H1 (cell line): ENCODE results near the gene RAD51B. TPM values are rescaled to one million over a fixed set of nuclear protein-coding genes. Genes with fewer than 3 reads are reported as not detected.

ENCODE experiments used
- SP4 ChIP-seq: IDR thresholded peaks from 2 replicates; pipeline ENCODE4 v1.6.1; 2012; ENCODE audit warnings: low read length, inconsistent platforms
- SUZ12 ChIP-seq: fragments of 200-600 bp; sonication (generic); IDR thresholded peaks from 2 replicates; pipeline ENCODE4 v1.6.1; 2012; ENCODE audit warnings: mild to moderate bottlenecking, inconsistent platforms, low read length, moderate library complexity, mixed read lengths
- polyA plus RNA-seq, 7 experiments: library from polyadenylated mRNA; depleted of rRNA in 3 of 7; stranded (reverse) in 5 of 7; unstranded in 2 of 7; fragments of >200 nt in 5 of 7; fragments of 200-250 nt in 2 of 7; gene quantifications; 1 replicate in 5 of 7; 2 replicates in 1 of 7; 4 replicates in 1 of 7; pipeline versions ENCODE4 v1.2.1 to v1.2.3, GENCODE V29; 2011 to 2013; ENCODE audit warnings: missing spikeins in 2 of 7, mixed read lengths in 2 of 7
- total RNA-seq: library from RNA; stranded (reverse); fragmentation: NEBNext Ultra II Directional; extraction: Animal tissue kit (Norgen Biotek cat#: 25700); gene quantifications from 2 replicates; pipeline ENCODE4 v1.2.1, GENCODE V29; 2021
- TF ChIP-seq, protein P1 (sequence below): fragments of 300-600 bp; sonication (generic); IDR thresholded peaks from 2 replicates; pipeline ENCODE4 v1.7.1; 2012; ENCODE audit warnings: low read length, moderate library complexity, mild to moderate bottlenecking, inconsistent platforms; ENCODE audit not compliant: insufficient replicate concordance

The RAD51B gene
- total and polyA plus RNA-seq, 2 of the 8 experiments (the other 6 are each of a cell fraction or from before 2014, with no cell fraction given): 3.9 to 14.9 TPM

DNA sequence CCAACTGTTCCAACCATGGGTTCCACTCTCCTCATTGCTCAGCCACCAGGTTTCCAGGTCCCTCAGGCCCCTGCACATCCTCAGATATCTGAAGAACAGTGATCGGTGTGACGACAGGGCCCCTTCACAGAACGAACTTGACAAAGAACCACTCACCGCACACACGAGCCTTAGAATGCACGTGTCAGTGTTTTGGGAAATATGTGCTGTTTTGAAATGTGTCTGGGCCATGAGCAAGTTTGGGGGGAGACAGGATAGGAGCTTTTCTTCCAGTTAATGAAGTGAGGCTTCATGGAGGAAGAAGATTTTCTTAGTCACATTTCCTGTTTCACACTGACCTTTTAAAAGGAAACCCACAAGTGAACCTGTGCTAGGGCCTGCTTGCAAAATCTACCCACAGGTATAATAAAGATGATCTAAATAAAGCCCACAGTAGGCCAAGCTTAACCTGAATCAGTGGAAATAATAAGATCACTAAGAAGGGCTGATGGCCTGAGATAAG is 914.7 kb downstream of the RAD51B start (continued):
- TF ChIP-seq, protein P1, sequence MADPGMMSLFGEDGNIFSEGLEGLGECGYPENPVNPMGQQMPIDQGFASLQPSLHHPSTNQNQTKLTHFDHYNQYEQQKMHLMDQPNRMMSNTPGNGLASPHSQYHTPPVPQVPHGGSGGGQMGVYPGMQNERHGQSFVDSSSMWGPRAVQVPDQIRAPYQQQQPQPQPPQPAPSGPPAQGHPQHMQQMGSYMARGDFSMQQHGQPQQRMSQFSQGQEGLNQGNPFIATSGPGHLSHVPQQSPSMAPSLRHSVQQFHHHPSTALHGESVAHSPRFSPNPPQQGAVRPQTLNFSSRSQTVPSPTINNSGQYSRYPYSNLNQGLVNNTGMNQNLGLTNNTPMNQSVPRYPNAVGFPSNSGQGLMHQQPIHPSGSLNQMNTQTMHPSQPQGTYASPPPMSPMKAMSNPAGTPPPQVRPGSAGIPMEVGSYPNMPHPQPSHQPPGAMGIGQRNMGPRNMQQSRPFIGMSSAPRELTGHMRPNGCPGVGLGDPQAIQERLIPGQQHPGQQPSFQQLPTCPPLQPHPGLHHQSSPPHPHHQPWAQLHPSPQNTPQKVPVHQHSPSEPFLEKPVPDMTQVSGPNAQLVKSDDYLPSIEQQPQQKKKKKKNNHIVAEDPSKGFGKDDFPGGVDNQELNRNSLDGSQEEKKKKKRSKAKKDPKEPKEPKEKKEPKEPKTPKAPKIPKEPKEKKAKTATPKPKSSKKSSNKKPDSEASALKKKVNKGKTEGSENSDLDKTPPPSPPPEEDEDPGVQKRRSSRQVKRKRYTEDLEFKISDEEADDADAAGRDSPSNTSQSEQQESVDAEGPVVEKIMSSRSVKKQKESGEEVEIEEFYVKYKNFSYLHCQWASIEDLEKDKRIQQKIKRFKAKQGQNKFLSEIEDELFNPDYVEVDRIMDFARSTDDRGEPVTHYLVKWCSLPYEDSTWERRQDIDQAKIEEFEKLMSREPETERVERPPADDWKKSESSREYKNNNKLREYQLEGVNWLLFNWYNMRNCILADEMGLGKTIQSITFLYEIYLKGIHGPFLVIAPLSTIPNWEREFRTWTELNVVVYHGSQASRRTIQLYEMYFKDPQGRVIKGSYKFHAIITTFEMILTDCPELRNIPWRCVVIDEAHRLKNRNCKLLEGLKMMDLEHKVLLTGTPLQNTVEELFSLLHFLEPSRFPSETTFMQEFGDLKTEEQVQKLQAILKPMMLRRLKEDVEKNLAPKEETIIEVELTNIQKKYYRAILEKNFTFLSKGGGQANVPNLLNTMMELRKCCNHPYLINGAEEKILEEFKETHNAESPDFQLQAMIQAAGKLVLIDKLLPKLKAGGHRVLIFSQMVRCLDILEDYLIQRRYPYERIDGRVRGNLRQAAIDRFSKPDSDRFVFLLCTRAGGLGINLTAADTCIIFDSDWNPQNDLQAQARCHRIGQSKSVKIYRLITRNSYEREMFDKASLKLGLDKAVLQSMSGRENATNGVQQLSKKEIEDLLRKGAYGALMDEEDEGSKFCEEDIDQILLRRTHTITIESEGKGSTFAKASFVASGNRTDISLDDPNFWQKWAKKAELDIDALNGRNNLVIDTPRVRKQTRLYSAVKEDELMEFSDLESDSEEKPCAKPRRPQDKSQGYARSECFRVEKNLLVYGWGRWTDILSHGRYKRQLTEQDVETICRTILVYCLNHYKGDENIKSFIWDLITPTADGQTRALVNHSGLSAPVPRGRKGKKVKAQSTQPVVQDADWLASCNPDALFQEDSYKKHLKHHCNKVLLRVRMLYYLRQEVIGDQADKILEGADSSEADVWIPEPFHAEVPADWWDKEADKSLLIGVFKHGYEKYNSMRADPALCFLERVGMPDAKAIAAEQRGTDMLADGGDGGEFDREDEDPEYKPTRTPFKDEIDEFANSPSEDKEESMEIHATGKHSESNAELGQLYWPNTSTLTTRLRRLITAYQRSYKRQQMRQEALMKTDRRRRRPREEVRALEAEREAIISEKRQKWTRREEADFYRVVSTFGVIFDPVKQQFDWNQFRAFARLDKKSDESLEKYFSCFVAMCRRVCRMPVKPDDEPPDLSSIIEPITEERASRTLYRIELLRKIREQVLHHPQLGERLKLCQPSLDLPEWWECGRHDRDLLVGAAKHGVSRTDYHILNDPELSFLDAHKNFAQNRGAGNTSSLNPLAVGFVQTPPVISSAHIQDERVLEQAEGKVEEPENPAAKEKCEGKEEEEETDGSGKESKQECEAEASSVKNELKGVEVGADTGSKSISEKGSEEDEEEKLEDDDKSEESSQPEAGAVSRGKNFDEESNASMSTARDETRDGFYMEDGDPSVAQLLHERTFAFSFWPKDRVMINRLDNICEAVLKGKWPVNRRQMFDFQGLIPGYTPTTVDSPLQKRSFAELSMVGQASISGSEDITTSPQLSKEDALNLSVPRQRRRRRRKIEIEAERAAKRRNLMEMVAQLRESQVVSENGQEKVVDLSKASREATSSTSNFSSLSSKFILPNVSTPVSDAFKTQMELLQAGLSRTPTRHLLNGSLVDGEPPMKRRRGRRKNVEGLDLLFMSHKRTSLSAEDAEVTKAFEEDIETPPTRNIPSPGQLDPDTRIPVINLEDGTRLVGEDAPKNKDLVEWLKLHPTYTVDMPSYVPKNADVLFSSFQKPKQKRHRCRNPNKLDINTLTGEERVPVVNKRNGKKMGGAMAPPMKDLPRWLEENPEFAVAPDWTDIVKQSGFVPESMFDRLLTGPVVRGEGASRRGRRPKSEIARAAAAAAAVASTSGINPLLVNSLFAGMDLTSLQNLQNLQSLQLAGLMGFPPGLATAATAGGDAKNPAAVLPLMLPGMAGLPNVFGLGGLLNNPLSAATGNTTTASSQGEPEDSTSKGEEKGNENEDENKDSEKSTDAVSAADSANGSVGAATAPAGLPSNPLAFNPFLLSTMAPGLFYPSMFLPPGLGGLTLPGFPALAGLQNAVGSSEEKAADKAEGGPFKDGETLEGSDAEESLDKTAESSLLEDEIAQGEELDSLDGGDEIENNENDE: no peak
- no peak for TF ChIP-seq SP4
- TF ChIP-seq SUZ12: no peak
